Endothelial cell of umbilical vein (primary cell): ENCODE results near the gene ALX3. TPM values are rescaled to one million over a fixed set of nuclear protein-coding genes. Genes with fewer than 3 reads are reported as not detected.
"Not testable (repeated sequence)": the region's sequence is repeated elsewhere in the genome, so short reads cannot be mapped to it uniquely, and the experiment has no call there.

Source experiments
- BruUV-seq: library from RNA; stranded (reverse); fragments of 400-500 nt; replicated peaks from 2 replicates; lab custom pipeline; 2021; lab: Mats Ljungman, UMichigan
- CTCF ChIA-PET: fragments of 300-600, 350-600 bp; sonication (Branson Sonifier 250); formaldehyde crosslinking; loops from one replicate; lab custom pipeline; 2021; ENCODE audit warnings: antibody characterized with exemption, inconsistent platforms; lab: Charles Lee
- POLR2A ChIA-PET: fragments of 300-600, 350-600 bp; sonication (Branson Sonifier 250); formaldehyde crosslinking; loops from one replicate; lab custom pipeline; 2021; ENCODE audit warnings: antibody characterized with exemption, inconsistent platforms; lab: Charles Lee
- DNase-seq: peaks from one replicate; pipeline ENCODE4 v3.0.0-alpha.2; 2011; ENCODE audit warnings: low read depth, low spot score
- FAIRE-seq: peaks from 2 replicates; lab custom pipeline; 2011; peaks lifted over from hg19 to GRCh38; lab: Jason Lieb, UNC
- H2AFZ ChIP-seq: 2 replicates; pipeline ENCODE4 v1.6.0; 2012; ENCODE audit warnings: low read depth, low read length, control low read depth, inconsistent platforms
- H3K27ac ChIP-seq: 2 replicates; pipeline ENCODE4 v1.5.1; 2011; ENCODE audit warnings: low read depth, mild to moderate bottlenecking, control low read depth, low read length, moderate library complexity; ENCODE audit not compliant: insufficient read depth
- H3K27me3 ChIP-seq, 2 experiments: 2 replicates each; pipeline versions ENCODE4 v1.6.0 to v1.6.1; 2011; ENCODE audit warnings: low read length in 2 of 2, mixed read lengths in 1 of 2; ENCODE audit not compliant: control insufficient read depth in 2 of 2, insufficient read depth in 2 of 2
- H3K36me3 ChIP-seq, 2 experiments: 2 replicates in 1 of 2; 3 replicates in 1 of 2; pipeline ENCODE4 v1.5.1; 2011; ENCODE audit warnings: low read length in 2 of 2, mild to moderate bottlenecking in 1 of 2, moderate library complexity in 1 of 2; ENCODE audit not compliant: control insufficient read depth in 2 of 2, insufficient read depth in 2 of 2; ENCODE audit errors: extremely low read depth in 1 of 2
- H3K4me1 ChIP-seq: 3 replicates; pipeline ENCODE4 v1.5.1; 2011; ENCODE audit warnings: mild to moderate bottlenecking, low read length; ENCODE audit not compliant: control insufficient read depth, insufficient read depth; ENCODE audit errors: extremely low read depth
- H3K4me2 ChIP-seq: 2 replicates; pipeline ENCODE4 v1.6.1; 2011; ENCODE audit warnings: low read length, control low read depth, mixed read lengths; ENCODE audit not compliant: insufficient read depth
- H3K4me3 ChIP-seq, 3 experiments: fragments of 200-600 bp in 1 of 3; sonication (generic), shearing (Covaris generic) in 1 of 3; replicated peaks in 1 of 3; 2 replicates each; pipeline ENCODE4 v1.5.1; 2011 to 2016; ENCODE audit warnings: control low read depth in 3 of 3, low read length in 3 of 3, mild to moderate bottlenecking in 2 of 3, inconsistent platforms in 1 of 3, low read depth in 1 of 3, moderate library complexity in 1 of 3; ENCODE audit not compliant: insufficient read depth in 1 of 3
- H3K79me2 ChIP-seq: 2 replicates; pipeline ENCODE4 v1.6.0; 2012; ENCODE audit warnings: low read length, inconsistent platforms; ENCODE audit not compliant: control insufficient read depth, insufficient read depth
- H3K9ac ChIP-seq: replicated peaks from 2 replicates; pipeline ENCODE3; 2011; ENCODE audit warnings: low read length, control low read depth; ENCODE audit not compliant: insufficient read depth; ENCODE audit errors: extremely low read depth
- H3K9me1 ChIP-seq: replicated peaks from 3 replicates; pipeline ENCODE4 v1.6.0; 2011; ENCODE audit warnings: mild to moderate bottlenecking, low read length; ENCODE audit not compliant: control insufficient read depth, insufficient read depth; ENCODE audit errors: extremely low read depth
- H3K9me3 ChIP-seq: replicated peaks from 2 replicates; pipeline ENCODE4 v1.5.1; 2012; ENCODE audit warnings: low read length, inconsistent platforms; ENCODE audit not compliant: control insufficient read depth, insufficient read depth
- H4K20me1 ChIP-seq: replicated peaks from 2 replicates; pipeline ENCODE3; 2011; ENCODE audit warnings: mild to moderate bottlenecking, low read length; ENCODE audit not compliant: control insufficient read depth, insufficient read depth; ENCODE audit errors: extremely low read depth
- EZH2 ChIP-seq: IDR thresholded peaks from 2 replicates; pipeline ENCODE4 v1.6.1; 2012; ENCODE audit warnings: borderline replicate concordance, low read depth, mild to moderate bottlenecking, moderate library complexity, low read length, inconsistent platforms; ENCODE audit not compliant: severe bottlenecking
- FOS ChIP-seq: IDR thresholded peaks from 2 replicates; pipeline ENCODE4 v1.6.1; 2011; ENCODE audit warnings: mild to moderate bottlenecking, low read length, moderate library complexity, borderline replicate concordance; ENCODE audit not compliant: insufficient read depth
- GATA2 ChIP-seq: IDR thresholded peaks from 2 replicates; pipeline ENCODE4 v1.7.0; 2011; ENCODE audit warnings: low read depth, mild to moderate bottlenecking, moderate library complexity, mixed read lengths, low read length; ENCODE audit not compliant: insufficient read length, insufficient read depth
- MYC ChIP-seq: IDR thresholded peaks from one replicate; pipeline ENCODE4 v1.6.1; 2011; ENCODE audit warnings: mild to moderate bottlenecking, low read depth, low read length
- POLR2A ChIP-seq: IDR thresholded peaks from 2 replicates; pipeline ENCODE4 v1.6.1; 2012; ENCODE audit warnings: low read depth, mild to moderate bottlenecking, control low read depth, low read length
- POLR2AphosphoS5 ChIP-seq: IDR thresholded peaks from 2 replicates; pipeline ENCODE4 v1.6.1; 2012; ENCODE audit warnings: low read depth, mild to moderate bottlenecking, control low read depth, low read length, moderate library complexity; ENCODE audit not compliant: insufficient read depth
- dilution Hi-C: fragments of 300-500 bp; cut with MboI; formaldehyde crosslinking; loops from one replicate; pipeline ENCODE4 v1.15.0; 2019; ENCODE audit warnings: low sequenced_read_pairs; ENCODE audit not compliant: extremely low pct_ligation_motif_present
- intact Hi-C: fragments of 100-400 bp; cut with micrococcal nuclease; formaldehyde crosslinking; loops from one replicate; pipeline ENCODE4 v1.10.0; 2022
- polyA plus RNA-seq, 4 experiments: library from polyadenylated mRNA; depleted of rRNA in 3 of 4; stranded (reverse) in 3 of 4; unstranded in 1 of 4; fragments of >200 nt; gene quantifications; 2 replicates each; pipeline versions ENCODE4 v1.2.1 to v1.2.3, GENCODE V29; 2011 to 2012; ENCODE audit warnings: missing spikeins in 1 of 4
- total RNA-seq: library from RNA; stranded (reverse); gene quantifications from 2 replicates; pipeline ENCODE4 v1.2.3, GENCODE V29; 2021
- TF ChIP-seq, protein P1 (sequence below): IDR thresholded peaks from 2 replicates; pipeline ENCODE4 v1.6.1; 2011; ENCODE audit not compliant: insufficient read depth, insufficient read length
- TF ChIP-seq, protein P2 (sequence below), 2 donors: IDR thresholded peaks; 1 replicate in 1 of 2; 2 replicates in 1 of 2; pipeline ENCODE4 v1.5.1; 2011; ENCODE audit warnings: low read length in 2 of 2, mild to moderate bottlenecking in 2 of 2, moderate library complexity in 2 of 2, control low read depth in 1 of 2, inconsistent platforms in 1 of 2, low read depth in 1 of 2; ENCODE audit not compliant: insufficient read depth in 1 of 2; ENCODE audit errors: extremely low read depth in 1 of 2

ALX3 gene
- total and polyA plus RNA-seq, 2 donors (not counting 3 experiments of a cell fraction or from before 2014, with no cell fraction given), result not detected

DNA sequence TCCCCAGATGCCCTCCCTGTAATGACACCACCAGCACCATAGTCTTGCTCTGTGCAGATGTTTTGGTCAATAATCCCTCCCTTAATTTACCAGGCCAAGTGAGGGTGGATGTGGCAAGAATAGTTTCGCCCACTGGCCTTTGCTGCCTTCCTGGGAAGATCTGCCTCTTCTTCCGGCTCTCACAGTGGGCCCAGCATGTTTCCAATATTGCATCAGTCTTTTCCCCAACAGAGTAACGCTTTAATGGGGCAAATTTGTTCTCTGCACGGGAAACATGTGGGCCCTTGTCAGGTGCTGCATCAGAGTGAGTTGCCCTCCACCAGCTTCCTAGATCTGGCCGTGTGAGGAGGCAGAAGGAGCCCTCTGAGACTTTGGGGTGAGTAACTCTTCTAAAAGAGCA, 12.0 kb upstream of the ALX3 start:
- no peaks in the 10 kb centered on the region for H3K9me1 ChIP-seq
- FAIRE-seq (no peak), DNase-seq (no peak)
- H3K36me3 ChIP-seq, result no peaks in the 10 kb centered on the region
- no peaks in the 10 kb centered on the region for H3K79me2 ChIP-seq
- no peaks in the 10 kb centered on the region for H3K9me3 ChIP-seq
- H2AFZ ChIP-seq, result no peak overlapping the region
- POLR2A ChIA-PET, result no interaction called here
- H3K27ac ChIP-seq, result no peak overlapping the region
- TF ChIP-seq MYC (no peak), POLR2AphosphoS5 (no peak), FOS (no peak)
- TF ChIP-seq, protein P1, sequence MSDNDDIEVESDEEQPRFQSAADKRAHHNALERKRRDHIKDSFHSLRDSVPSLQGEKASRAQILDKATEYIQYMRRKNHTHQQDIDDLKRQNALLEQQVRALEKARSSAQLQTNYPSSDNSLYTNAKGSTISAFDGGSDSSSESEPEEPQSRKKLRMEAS, result no peak
- intact Hi-C loops (no loop called here), dilution Hi-C loops (no loop called here)
- H3K4me3 ChIP-seq, result no peak overlapping the region
- CTCF ChIA-PET, result interaction anchor here (1.5 to 2.1 kb wide), 7 partner anchors 9 to 378 kb away, joined by 4 to 15 read pairs (median 6); partner anchors contain the start of gene ALX3
- H3K27me3 ChIP-seq, result peaks cover 60 to 62% of the 10 kb centered on the region in 2 experiments
- no peaks in the 10 kb centered on the region for H4K20me1 ChIP-seq
- no peak overlapping the region for H3K9ac ChIP-seq
- BruUV-seq, result no TSS peak
- no peak overlapping the region for H3K4me2 ChIP-seq
- H3K4me1 ChIP-seq, result peaks cover 6% of the 10 kb centered on the region

DNA sequence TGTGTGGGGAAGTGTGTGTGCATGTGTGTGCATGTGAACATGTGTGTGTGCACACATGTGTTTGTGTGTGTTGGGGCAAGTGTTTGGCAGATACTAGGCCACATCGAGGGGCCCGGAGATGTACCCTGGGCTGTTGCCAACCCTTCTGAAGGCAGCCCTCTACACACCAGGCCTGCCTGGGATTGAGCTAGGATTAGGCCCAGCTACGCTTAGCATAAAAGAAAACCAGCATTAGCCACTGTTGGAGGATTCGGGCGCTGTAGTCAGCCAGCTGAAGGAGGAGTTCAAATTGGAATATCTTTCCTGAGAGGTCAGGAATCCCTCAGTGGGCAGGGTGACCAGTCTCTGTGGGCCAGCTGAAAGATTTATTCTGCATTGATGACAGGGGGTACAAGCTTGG, 10.6 kb upstream of the ALX3 start:
- no TSS peak for BruUV-seq
- H3K36me3 ChIP-seq, result no peaks in the 10 kb centered on the region
- H3K4me2 ChIP-seq, result no peak overlapping the region
- DNase-seq, result no peak
- POLR2A ChIA-PET, result no interaction called here
- dilution Hi-C loops, result no loop called here
- no peaks in the 10 kb centered on the region for H3K79me2 ChIP-seq
- no peaks in the 10 kb centered on the region for H3K9me1 ChIP-seq
- no peak overlapping the region for H3K4me3 ChIP-seq
- no peak for FAIRE-seq
- no peak overlapping the region for H3K27ac ChIP-seq
- no peak overlapping the region for H2AFZ ChIP-seq
- H3K9ac ChIP-seq, result no peak overlapping the region
- intact Hi-C loops, result no loop called here
- CTCF ChIA-PET, result interaction anchor here (1.0 to 2.1 kb wide), 7 partner anchors 9 to 379 kb away, joined by 3 to 15 read pairs (median 6); partner anchors contain the start of gene ALX3
- H3K9me3 ChIP-seq, result no peaks in the 10 kb centered on the region
- no peaks in the 10 kb centered on the region for H4K20me1 ChIP-seq
- TF ChIP-seq EZH2, result no peak
- no peak for TF ChIP-seq GATA2
- no peak for TF ChIP-seq FOS
- TF ChIP-seq, protein P2, sequence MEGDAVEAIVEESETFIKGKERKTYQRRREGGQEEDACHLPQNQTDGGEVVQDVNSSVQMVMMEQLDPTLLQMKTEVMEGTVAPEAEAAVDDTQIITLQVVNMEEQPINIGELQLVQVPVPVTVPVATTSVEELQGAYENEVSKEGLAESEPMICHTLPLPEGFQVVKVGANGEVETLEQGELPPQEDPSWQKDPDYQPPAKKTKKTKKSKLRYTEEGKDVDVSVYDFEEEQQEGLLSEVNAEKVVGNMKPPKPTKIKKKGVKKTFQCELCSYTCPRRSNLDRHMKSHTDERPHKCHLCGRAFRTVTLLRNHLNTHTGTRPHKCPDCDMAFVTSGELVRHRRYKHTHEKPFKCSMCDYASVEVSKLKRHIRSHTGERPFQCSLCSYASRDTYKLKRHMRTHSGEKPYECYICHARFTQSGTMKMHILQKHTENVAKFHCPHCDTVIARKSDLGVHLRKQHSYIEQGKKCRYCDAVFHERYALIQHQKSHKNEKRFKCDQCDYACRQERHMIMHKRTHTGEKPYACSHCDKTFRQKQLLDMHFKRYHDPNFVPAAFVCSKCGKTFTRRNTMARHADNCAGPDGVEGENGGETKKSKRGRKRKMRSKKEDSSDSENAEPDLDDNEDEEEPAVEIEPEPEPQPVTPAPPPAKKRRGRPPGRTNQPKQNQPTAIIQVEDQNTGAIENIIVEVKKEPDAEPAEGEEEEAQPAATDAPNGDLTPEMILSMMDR (IDR thresholded peaks at IDR 0.05; ENCODE audit: extremely low read depth in 1 of 2, insufficient read depth in 1 of 2, low read depth in 1 of 2, low read length in 2 of 2), result no peak
- no peak for TF ChIP-seq POLR2A
- H3K4me1 ChIP-seq, result peaks cover 6% of the 10 kb centered on the region
- H3K27me3 ChIP-seq, result peaks cover 52 to 61% of the 10 kb centered on the region in 2 experiments

DNA sequence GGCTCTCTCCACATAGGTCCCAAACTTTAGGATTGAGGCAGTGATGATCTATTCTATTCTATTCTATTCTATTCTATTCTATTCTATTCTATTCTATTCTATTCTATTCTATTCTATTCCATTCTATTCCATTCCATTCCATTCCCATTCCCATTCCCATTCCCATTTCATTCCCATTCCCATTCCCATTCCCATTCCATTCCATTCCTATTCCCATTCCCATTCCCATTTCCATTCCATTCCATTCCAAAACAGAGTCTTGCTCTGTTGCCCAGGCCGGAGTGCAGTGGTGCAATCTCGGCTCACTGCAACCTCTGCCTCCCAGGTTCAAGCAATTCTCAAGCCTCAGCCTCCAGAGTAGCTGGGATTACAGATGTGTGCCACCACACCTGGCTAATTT, 9.5 kb upstream of the ALX3 start:
- H3K27me3 ChIP-seq, result peaks cover 41 to 52% of the 10 kb centered on the region in 2 experiments
- H3K9me3 ChIP-seq, DNase-seq, H3K9ac ChIP-seq, FAIRE-seq, H4K20me1 ChIP-seq, H3K36me3 ChIP-seq, H3K79me2 ChIP-seq, H3K9me1 ChIP-seq, BruUV-seq, H3K4me2 ChIP-seq, intact Hi-C loops, H3K4me1 ChIP-seq, H3K4me3 ChIP-seq, POLR2A ChIA-PET, dilution Hi-C loops, H2AFZ ChIP-seq, H3K27ac ChIP-seq: not testable (repeated sequence)
- CTCF ChIA-PET, result interaction anchor here (2.1 kb wide), 1 partner anchor 20 kb away, joined by 10 read pairs; no protein-coding TSS in a partner anchor
